ENCODE measurements around the gene PLEKHA7.

PLEKHA7 gene

DNA sequence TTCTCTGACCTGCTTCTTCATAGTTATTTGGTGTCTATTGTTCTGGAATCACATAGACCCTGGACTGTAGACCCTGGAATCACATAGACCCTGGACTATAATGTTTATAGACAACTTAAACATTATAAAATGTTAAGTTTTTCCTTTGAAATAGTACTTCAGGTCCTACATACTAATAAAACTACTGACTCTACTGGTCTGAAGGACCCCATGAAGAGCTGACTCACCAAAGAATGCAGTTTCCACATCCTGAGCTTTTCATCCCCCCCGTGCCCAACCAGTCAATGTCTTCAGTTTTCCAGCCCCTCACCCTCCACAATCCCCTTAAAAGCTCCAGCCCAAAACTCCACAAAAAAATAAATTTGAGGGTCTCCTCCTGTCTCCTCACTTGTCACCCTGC is 6.6 kb upstream of the PLEKHA7 start:
- Histone ChIP-seq H3K27me3 (ENCODE audit: control insufficient read depth, insufficient read depth, low read length) (no peaks in the 10 kb centered on the region), H3K9ac (ENCODE audit: low read length) (no peak overlapping the region), H3K4me3 (ENCODE audit: low read length) (no peak overlapping the region), H3K4me1 (ENCODE audit: control insufficient read depth, insufficient read depth, low read length) (peaks cover 9% of the 10 kb centered on the region), H3K9me3 (ENCODE audit: control insufficient read depth, low read length) (no peaks in the 10 kb centered on the region), H3K36me3 (ENCODE audit: control insufficient read depth, insufficient read depth, low read length) (no peaks in the 10 kb centered on the region)

DNA sequence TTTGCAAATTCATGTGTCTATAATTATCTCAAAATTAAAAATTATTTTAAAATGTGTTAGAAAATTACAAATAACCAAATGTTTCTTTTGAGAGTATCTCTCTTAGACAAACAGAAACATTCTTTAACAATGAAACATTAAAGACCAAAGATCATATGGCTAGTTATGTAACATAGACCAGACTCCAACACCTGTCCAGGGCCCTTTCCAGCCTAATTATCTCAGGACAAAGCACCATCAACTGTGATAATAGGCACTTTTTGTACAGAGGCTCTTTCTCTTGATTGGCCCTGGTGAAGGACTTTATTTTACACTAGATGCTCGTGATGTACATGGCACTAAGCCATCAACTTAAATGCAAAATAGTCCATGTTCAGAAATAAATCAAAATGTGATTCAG is 5.0 kb upstream of the PLEKHA7 start:
- Histone ChIP-seq H3K4me3 (ENCODE audit: low read length) (no peak overlapping the region), H3K36me3 (ENCODE audit: control insufficient read depth, insufficient read depth, low read length) (no peaks in the 10 kb centered on the region), H3K27me3 (ENCODE audit: control insufficient read depth, insufficient read depth, low read length) (no peaks in the 10 kb centered on the region), H3K9ac (ENCODE audit: low read length) (no peak overlapping the region), H3K4me1 (ENCODE audit: control insufficient read depth, insufficient read depth, low read length) (peaks cover 20% of the 10 kb centered on the region), H3K9me3 (ENCODE audit: control insufficient read depth, low read length) (no peaks in the 10 kb centered on the region)

DNA sequence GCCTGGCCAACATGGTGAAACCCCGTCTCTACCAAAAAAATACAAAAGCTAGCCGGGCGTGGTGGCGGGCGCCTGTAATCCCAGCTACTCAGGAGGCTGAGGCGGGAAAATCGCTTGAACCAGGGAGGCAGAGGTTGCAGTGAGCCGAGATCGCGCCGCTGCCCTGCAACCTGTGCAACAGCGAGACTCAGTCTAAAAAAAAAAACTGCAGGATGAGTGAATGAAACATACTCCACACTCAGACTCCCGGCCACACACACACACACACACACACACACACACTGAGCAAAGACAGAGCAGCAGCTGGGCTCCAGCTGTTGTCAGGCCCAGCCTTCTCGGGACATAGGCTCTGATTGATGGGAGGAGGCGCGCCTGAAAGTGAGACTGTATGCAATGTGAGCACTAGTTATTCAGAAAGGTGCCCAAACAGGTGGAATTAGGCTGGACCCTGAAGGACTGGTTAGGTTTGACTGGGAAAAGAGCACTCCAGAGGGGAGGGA is 1.5 kb upstream of the PLEKHA7 start:
- Histone ChIP-seq H3K9me3 (ENCODE audit: control insufficient read depth, low read length) (no peaks in the 10 kb centered on the region), H3K36me3 (ENCODE audit: control insufficient read depth, insufficient read depth, low read length) (no peaks in the 10 kb centered on the region), H3K4me3 (ENCODE audit: low read length) (peak overlapping the region; percentile 90), H3K4me1 (ENCODE audit: control insufficient read depth, insufficient read depth, low read length) (peaks cover 36% of the 10 kb centered on the region), H3K27me3 (ENCODE audit: control insufficient read depth, insufficient read depth, low read length) (no peaks in the 10 kb centered on the region), H3K9ac (ENCODE audit: low read length) (peak overlapping the region; percentile 92)

DNA sequence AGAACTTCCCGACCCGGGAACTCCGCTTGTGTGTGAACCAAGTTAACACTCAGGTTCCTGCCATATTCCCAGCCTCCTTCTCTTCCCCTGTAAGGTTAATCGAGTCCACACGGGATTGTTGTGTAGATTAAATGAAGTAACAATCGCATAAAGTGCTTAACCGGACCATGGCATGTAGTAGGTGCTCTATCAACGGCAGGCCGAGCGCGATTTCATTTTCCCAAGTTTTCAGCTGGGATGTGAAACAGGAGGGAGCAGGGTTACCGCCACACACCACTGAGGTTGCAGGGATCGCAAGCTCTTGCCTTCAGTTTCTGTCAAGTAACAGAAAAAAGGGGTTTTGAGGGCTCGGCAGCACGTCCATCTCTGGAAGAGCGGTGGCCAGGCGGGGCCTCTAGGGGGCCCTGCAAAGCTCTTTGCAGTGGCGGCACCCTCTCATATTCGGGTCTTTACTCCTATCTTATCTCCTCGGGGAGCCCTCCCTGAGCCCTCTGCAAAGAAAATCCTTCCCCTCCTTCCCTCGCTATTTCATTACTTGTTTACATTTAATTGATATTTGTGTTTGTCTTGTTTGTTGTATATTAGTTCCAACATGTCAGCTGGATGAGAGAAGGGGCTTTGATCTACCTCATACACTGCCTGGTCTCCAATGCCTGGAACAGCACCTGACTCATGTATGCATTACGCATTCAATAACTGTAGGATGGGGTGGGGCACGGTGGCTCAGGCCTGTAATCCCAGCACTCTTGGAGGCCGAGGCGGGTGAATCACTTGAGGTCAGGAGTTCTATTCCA is 816 bp upstream of the PLEKHA7 start:
- H3K27me3 ChIP-seq (ENCODE audit: control insufficient read depth, insufficient read depth, low read length) = no peaks in the 10 kb centered on the region
- peak overlapping the region; percentile 90 for H3K4me3 ChIP-seq (ENCODE audit: low read length)
- no peaks in the 10 kb centered on the region for H3K9me3 ChIP-seq (ENCODE audit: control insufficient read depth, low read length)
- H3K4me1 ChIP-seq (ENCODE audit: control insufficient read depth, insufficient read depth, low read length) = peaks cover 40% of the 10 kb centered on the region
- no peaks in the 10 kb centered on the region for H3K36me3 ChIP-seq (ENCODE audit: control insufficient read depth, insufficient read depth, low read length)
- H3K9ac ChIP-seq (ENCODE audit: low read length) = peak overlapping the region; percentile 92

DNA sequence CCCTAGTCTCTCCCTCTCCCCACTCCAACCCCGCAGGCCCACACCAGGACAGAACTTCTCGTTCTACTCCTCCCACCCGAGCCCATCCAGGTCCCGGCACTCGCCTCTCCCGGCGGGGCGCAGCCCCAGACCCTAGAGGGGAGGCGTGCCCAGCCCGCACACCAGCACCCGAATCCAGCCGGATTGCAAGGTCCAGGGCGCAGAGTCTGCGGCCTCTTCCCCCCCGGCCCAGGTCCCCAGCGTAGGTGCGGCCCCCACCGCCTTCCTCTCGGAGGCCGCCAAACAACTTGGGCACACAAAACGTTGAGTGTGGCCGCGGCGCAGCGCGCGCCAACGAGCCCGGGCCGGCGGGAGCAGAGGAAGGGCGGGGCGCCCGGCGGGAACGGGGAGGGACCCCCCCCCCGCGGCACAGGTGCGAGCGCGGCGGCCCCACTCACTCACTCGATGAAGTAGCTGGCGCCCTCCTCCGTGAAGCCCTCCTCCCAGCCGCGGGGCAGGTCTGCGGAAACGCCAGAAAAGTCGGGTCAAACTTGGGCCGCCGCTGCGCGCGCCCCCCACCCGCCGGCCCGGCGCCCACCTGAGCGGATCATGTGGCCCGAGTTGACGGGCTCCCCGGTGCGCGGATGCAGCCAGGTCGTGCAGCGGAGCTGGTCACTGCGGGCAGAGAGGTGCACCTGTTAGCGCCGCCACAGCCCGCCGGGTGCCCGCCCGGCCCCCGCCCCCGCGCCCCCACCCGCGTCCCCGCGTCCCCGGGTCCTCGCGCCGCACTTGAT is 480 bp downstream of the PLEKHA7 start:
- H3K27me3 ChIP-seq (ENCODE audit: control insufficient read depth, insufficient read depth, low read length) = no peaks in the 10 kb centered on the region
- peaks cover 43% of the 10 kb centered on the region for H3K4me1 ChIP-seq (ENCODE audit: control insufficient read depth, insufficient read depth, low read length)
- peak overlapping the region; percentile 96 for H3K9ac ChIP-seq (ENCODE audit: low read length)
- H3K9me3 ChIP-seq (ENCODE audit: control insufficient read depth, low read length) = no peaks in the 10 kb centered on the region
- peak overlapping the region; percentile 51 for H3K4me3 ChIP-seq (ENCODE audit: low read length)
- no peaks in the 10 kb centered on the region for H3K36me3 ChIP-seq (ENCODE audit: control insufficient read depth, insufficient read depth, low read length)

DNA sequence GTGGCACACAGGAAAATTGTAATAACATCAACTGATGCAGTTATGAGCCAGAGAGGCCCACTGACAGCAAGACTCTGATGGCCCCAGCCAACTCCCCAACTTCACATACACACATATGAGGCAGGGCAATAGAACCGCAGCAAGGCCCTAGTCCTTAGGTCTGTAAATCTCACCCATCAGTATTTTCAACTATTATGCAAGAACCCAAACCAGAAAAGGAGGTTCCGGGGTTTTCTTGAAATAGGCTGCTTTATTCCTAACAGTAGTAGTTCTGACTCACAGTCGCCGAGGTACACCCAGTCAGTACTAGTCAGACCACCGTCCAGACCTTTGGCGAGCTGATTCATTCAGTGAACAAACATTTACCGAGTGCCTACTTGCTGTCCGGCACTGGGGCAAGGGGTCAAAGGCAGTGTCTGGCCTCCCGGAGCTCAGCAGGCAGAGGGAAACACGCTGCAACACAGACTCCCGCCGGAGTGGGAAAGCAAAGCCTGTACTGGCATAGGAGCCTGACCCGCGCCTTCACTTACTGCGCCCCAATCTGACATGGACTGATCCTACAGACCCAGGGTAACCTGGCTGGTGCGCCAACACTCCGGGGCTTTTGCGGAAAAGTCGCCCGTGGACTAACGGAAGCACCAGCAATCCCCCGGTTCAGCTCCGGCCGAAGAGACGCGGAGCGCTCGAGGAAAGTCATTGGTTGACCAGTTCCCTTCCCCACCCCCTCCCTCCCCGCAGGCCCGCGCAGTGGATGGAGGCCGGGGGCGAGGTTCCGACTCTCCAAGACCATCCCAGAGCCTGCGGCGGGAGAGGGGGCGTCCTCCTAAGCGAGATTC is 1.3 kb downstream of the PLEKHA7 start:
- Histone ChIP-seq H3K36me3 (ENCODE audit: control insufficient read depth, insufficient read depth, low read length) (no peaks in the 10 kb centered on the region), H3K27me3 (ENCODE audit: control insufficient read depth, insufficient read depth, low read length) (no peaks in the 10 kb centered on the region), H3K4me1 (ENCODE audit: control insufficient read depth, insufficient read depth, low read length) (peaks cover 47% of the 10 kb centered on the region), H3K9ac (ENCODE audit: low read length) (peak overlapping the region; percentile 96), H3K9me3 (ENCODE audit: control insufficient read depth, low read length) (no peaks in the 10 kb centered on the region), H3K4me3 (ENCODE audit: low read length) (peak overlapping the region; percentile 51)

DNA sequence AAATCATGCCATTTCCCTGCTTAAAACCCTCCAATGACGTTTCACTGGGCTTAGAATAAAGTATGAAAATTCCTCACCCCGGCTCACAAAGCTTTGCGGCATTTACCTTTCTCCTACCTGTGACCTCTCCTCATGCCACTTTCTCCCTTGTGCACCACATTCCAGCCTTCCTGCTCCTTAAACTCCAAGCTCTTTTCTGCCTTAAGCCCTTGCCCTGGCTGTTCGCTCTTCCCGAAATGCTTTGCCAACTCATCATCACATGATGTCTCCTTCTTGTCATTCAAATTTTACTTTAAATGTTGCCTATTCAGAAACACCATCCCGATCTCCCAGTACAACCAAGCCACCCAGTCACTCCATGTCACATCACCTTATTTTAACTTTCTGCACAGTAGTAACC is 2.0 kb downstream of the PLEKHA7 start:
- no peaks in the 10 kb centered on the region for H3K9me3 ChIP-seq (ENCODE audit: control insufficient read depth, low read length)
- H3K4me1 ChIP-seq (ENCODE audit: control insufficient read depth, insufficient read depth, low read length) = peaks cover 48% of the 10 kb centered on the region
- no peak overlapping the region for H3K4me3 ChIP-seq (ENCODE audit: low read length)
- peak overlapping the region; percentile 96 for H3K9ac ChIP-seq (ENCODE audit: low read length)
- no peaks in the 10 kb centered on the region for H3K36me3 ChIP-seq (ENCODE audit: control insufficient read depth, insufficient read depth, low read length)
- H3K27me3 ChIP-seq (ENCODE audit: control insufficient read depth, insufficient read depth, low read length) = no peaks in the 10 kb centered on the region

DNA sequence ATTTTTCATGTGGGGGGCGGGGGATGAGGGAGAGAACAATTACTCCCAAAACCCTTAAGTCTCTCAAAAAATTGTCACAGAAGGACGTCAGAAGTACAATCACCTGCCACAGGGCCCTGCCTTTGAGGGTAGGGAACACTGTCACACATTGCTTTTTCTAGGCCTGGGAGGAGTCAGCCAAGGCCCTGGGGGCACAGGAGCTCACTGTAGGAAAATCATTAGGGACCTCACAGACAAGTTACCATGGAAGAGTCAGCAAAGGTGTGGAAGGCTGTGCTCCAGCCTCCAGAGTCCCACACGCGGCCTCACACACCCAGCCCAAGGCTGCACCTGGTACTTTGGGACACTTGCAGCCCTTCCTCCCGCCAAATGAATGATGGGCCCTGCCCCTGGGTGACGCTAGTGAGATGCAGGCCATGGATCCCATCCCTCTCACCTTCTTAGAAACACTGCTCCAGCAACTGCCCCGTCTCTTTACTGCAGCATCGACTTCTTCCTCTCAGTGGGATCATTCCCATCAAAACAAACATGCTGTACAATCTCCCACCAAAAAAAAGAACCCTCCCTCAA is 3.3 kb downstream of the PLEKHA7 start:
- Histone ChIP-seq H3K4me1 (ENCODE audit: control insufficient read depth, insufficient read depth, low read length) (peaks cover 46% of the 10 kb centered on the region), H3K36me3 (ENCODE audit: control insufficient read depth, insufficient read depth, low read length) (no peaks in the 10 kb centered on the region), H3K9me3 (ENCODE audit: control insufficient read depth, low read length) (no peaks in the 10 kb centered on the region), H3K4me3 (ENCODE audit: low read length) (no peak overlapping the region), H3K9ac (ENCODE audit: low read length) (peak overlapping the region; percentile 96), H3K27me3 (ENCODE audit: control insufficient read depth, insufficient read depth, low read length) (no peaks in the 10 kb centered on the region)

DNA sequence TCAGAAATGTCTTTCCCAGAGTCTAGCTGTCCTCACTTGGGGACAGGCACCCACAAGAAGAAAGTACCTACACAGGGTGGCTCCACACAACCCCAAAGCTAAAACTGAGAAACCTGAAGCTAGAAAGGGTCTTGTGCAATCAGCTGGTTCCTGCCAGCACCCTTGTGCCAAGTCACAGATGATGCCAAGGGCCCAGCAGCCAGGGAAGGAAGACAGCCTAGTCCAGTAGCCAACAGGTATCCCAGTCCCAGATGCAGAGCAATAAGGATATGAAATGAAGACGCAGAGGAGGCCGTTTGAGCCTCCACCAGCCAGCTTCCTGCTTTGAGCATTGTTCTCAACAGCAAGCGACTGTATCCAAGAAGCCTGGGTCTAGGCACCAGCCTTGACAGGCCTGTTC is 6.1 kb downstream of the PLEKHA7 start:
- H3K4me3 ChIP-seq (ENCODE audit: low read length) = no peak overlapping the region
- H3K4me1 ChIP-seq (ENCODE audit: control insufficient read depth, insufficient read depth, low read length) = peaks cover 60% of the 10 kb centered on the region
- H3K36me3 ChIP-seq (ENCODE audit: control insufficient read depth, insufficient read depth, low read length) = no peaks in the 10 kb centered on the region
- H3K9me3 ChIP-seq (ENCODE audit: control insufficient read depth, low read length) = no peaks in the 10 kb centered on the region
- no peaks in the 10 kb centered on the region for H3K27me3 ChIP-seq (ENCODE audit: control insufficient read depth, insufficient read depth, low read length)
- no peak overlapping the region for H3K9ac ChIP-seq (ENCODE audit: low read length)

DNA sequence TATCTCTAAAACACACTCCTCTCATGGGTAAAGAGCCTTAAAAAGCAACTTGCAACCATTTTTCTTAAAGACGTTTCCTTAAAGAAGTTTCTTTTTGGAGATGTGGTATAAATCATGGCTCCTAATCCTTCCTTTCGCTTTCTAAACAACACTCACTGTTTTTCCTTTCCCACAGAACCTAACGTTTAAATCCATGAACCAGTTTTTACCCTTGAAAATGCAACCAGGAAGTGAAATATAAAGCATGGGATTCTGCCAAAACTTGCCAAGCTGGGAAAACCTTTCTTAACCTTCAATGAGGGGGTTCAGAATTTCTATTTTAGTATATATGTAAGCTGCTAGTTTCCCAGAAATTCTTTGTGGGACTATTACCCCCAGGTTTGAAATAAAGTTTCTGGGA is 8.6 kb downstream of the PLEKHA7 start:
- Histone ChIP-seq H3K36me3 (ENCODE audit: control insufficient read depth, insufficient read depth, low read length) (no peaks in the 10 kb centered on the region), H3K4me1 (ENCODE audit: control insufficient read depth, insufficient read depth, low read length) (peaks cover 64% of the 10 kb centered on the region), H3K9me3 (ENCODE audit: control insufficient read depth, low read length) (no peaks in the 10 kb centered on the region), H3K27me3 (ENCODE audit: control insufficient read depth, insufficient read depth, low read length) (no peaks in the 10 kb centered on the region), H3K9ac (ENCODE audit: low read length) (peak overlapping the region; percentile 45), H3K4me3 (ENCODE audit: low read length) (no peak overlapping the region)

DNA sequence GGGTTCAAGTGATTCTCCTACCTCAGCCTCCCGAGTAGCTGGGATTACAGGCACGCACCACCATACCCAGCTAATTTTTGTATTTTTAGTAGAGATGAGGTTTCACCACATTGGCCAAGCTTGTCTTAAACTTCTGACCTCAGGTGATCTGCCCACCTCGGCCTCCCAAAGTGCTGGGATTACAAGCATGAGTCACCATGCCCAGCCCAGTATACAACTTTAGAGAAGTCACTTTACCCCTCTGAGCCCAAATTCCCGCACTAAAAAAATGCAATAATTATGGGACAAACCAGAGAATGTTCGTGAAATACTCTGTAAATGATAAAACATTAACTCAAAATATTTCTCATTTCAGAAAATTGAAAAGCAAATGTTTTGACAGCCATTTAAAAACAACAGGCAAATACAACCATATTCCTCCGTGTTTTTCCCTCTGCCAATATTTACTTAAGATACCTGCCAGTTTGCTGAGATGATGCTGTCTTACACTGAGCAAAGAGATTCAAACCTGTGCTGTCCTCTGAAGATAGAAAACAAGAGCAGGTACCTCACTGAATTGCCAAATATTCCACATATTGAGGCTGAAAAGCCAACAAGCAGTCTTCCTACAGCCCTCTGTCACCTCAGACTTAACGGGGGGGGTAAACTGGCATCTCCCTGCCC is 9.6 kb downstream of the PLEKHA7 start:
- H3K9ac ChIP-seq (ENCODE audit: low read length) = no peak overlapping the region
- H3K4me1 ChIP-seq (ENCODE audit: control insufficient read depth, insufficient read depth, low read length) = peaks cover 67% of the 10 kb centered on the region
- no peak overlapping the region for H3K4me3 ChIP-seq (ENCODE audit: low read length)
- H3K9me3 ChIP-seq (ENCODE audit: control insufficient read depth, low read length) = no peaks in the 10 kb centered on the region
- H3K27me3 ChIP-seq (ENCODE audit: control insufficient read depth, insufficient read depth, low read length) = no peaks in the 10 kb centered on the region
- H3K36me3 ChIP-seq (ENCODE audit: control insufficient read depth, insufficient read depth, low read length) = no peaks in the 10 kb centered on the region
